CD4-positive, alpha-beta memory T cell (primary cell): ENCODE results near the gene PIAS1. TPM values are rescaled to one million over a fixed set of nuclear protein-coding genes. Genes with fewer than 3 reads are reported as not detected.
"Not testable (repeated sequence)": the region's sequence is repeated elsewhere in the genome, so short reads cannot be mapped to it uniquely, and the experiment has no call there.

Experiments used
- CTCF ChIA-PET: fragments of 350-600 bp; sonication (Branson Sonifier 250); formaldehyde crosslinking; loops from one replicate; lab custom pipeline; 2021; ENCODE audit warnings: inconsistent platforms; ENCODE audit not compliant: partially characterized antibody; lab: Charles Lee
- POLR2A ChIA-PET: fragments of 350-600 bp; sonication (Branson Sonifier 250); formaldehyde crosslinking; loops from one replicate; lab custom pipeline; 2021; ENCODE audit not compliant: partially characterized antibody; lab: Charles Lee
- DNase-seq, 5 donors: peaks; one replicate each; pipeline versions ENCODE4 v3.0.0 to v3.0.0-alpha.2; 2020 to 2022; ENCODE audit warnings: mixed read lengths in 1 of 5
- H3K27ac ChIP-seq: one replicate; pipeline ENCODE4 v1.7.0; 2013; ENCODE audit warnings: low read depth, low read length
- H3K27me3 ChIP-seq: 2 replicates; pipeline ENCODE4 v1.7.0; 2013; ENCODE audit warnings: mild to moderate bottlenecking, low read length, moderate library complexity; ENCODE audit not compliant: insufficient read depth
- H3K36me3 ChIP-seq: 2 replicates; pipeline ENCODE4 v1.7.0; 2013; ENCODE audit warnings: mild to moderate bottlenecking, low read length, moderate library complexity; ENCODE audit not compliant: insufficient read depth
- H3K4me1 ChIP-seq: 2 replicates; pipeline ENCODE4 v1.7.0; 2013; ENCODE audit warnings: mild to moderate bottlenecking, low read length, moderate library complexity; ENCODE audit not compliant: insufficient read depth
- H3K4me3 ChIP-seq, 2 donors: one replicate each; pipeline ENCODE4 v1.7.0; 2013; ENCODE audit warnings: low read length in 2 of 2, mild to moderate bottlenecking in 1 of 2
- H3K9me3 ChIP-seq, 2 donors: one replicate each; pipeline ENCODE4 v1.7.0; 2013; ENCODE audit warnings: low read length in 2 of 2, control low read depth in 1 of 2; ENCODE audit not compliant: control insufficient read depth in 1 of 2
- H3K27ac Mint-ChIP-seq, 7 donors: one replicate each; pipeline ENCODE4 v1.8.0; 2020 to 2021; ENCODE audit warnings: mixed read lengths in 7 of 7, mild to moderate bottlenecking in 6 of 7, inconsistent platforms in 3 of 7, moderate library complexity in 3 of 7
- H3K27me3 Mint-ChIP-seq, 2 donors: one replicate each; pipeline ENCODE4 v1.8.0; 2020 to 2021; ENCODE audit warnings: mixed read lengths in 2 of 2
- H3K36me3 Mint-ChIP-seq, 2 donors: one replicate each; pipeline ENCODE4 v1.8.0; 2020 to 2021; ENCODE audit warnings: mixed read lengths in 2 of 2, inconsistent platforms in 1 of 2, mild to moderate bottlenecking in 1 of 2
- H3K4me1 Mint-ChIP-seq, 4 donors: one replicate each; pipeline ENCODE4 v1.8.0; 2020 to 2021; ENCODE audit warnings: mixed read lengths in 4 of 4, mild to moderate bottlenecking in 1 of 4
- H3K4me3 Mint-ChIP-seq, 8 donors: one replicate each; pipeline ENCODE4 v1.8.0; 2020 to 2021; ENCODE audit warnings: mixed read lengths in 8 of 8, mild to moderate bottlenecking in 7 of 8, moderate library complexity in 6 of 8, inconsistent platforms in 3 of 8
- H3K9me3 Mint-ChIP-seq, 8 donors: one replicate each; pipeline ENCODE4 v1.8.0; 2020 to 2021; ENCODE audit warnings: mixed read lengths in 8 of 8, mild to moderate bottlenecking in 5 of 8, inconsistent platforms in 3 of 8, moderate library complexity in 1 of 8
- intact Hi-C: fragments of 100-400 bp; cut with micrococcal nuclease; formaldehyde crosslinking; loops from one replicate; pipeline ENCODE4 v1.15.1; 2023
- polyA plus RNA-seq, 2 donors: library from polyadenylated mRNA; unstranded; fragments of 300-500 nt; fragmentation: Illumina TruSeq; gene quantifications; one replicate each; pipeline ENCODE4 v1.2.3, GENCODE V29; 2021
- total RNA-seq, 2 experiments: library from RNA; stranded (reverse); gene quantifications; one replicate each; pipeline ENCODE4 v1.2.3, GENCODE V29; 2021

Gene PIAS1
- total and polyA plus RNA-seq, 4 experiments from 2014 or later = 86.0 to 149 (median 98.4) TPM

- Mint-ChIP-seq H3K27me3 (no peaks in the 10 kb centered on the region), H3K27ac (no peak overlapping the region), H3K36me3 (peaks cover 36 to 57% of the 10 kb centered on the region in 2 donors), H3K4me1 (peaks cover 0 to 6% (median 4%) of the 10 kb centered on the region in 4 donors), H3K9me3 (no peaks in the 10 kb centered on the region), H3K4me3 (no peak overlapping the region)
- CTCF ChIA-PET = no interaction called here
- H3K9me3 ChIP-seq = no peaks in the 10 kb centered on the region
- DNase-seq = no peak
- POLR2A ChIA-PET = no interaction called here
- peaks cover 10% of the 10 kb centered on the region for H3K36me3 ChIP-seq
- intact Hi-C loops = no loop called here
- no peak overlapping the region for H3K4me3 ChIP-seq
- H3K27me3 ChIP-seq = no peaks in the 10 kb centered on the region
- no peak overlapping the region for H3K27ac ChIP-seq
- no peaks in the 10 kb centered on the region for H3K4me1 ChIP-seq
These were observed 112.7 kb downstream of the PIAS1 start for GRCh38 chr15:68166847-68167246.

GRCh38 chr15:68172037-68172436, 117.9 kb downstream of the PIAS1 start:
- H3K4me1 ChIP-seq, H3K27ac Mint-ChIP-seq, H3K27me3 Mint-ChIP-seq, H3K9me3 Mint-ChIP-seq, POLR2A ChIA-PET, H3K27me3 ChIP-seq, DNase-seq, CTCF ChIA-PET, H3K27ac ChIP-seq, intact Hi-C loops, H3K4me3 Mint-ChIP-seq, H3K4me1 Mint-ChIP-seq, H3K9me3 ChIP-seq, H3K4me3 ChIP-seq: not testable (repeated sequence)
- peaks cover 24% of the 10 kb centered on the region for H3K36me3 ChIP-seq
- peaks cover 30 to 63% of the 10 kb centered on the region in 2 donors for H3K36me3 Mint-ChIP-seq

- H3K36me3 ChIP-seq = peaks cover 34% of the 10 kb centered on the region
- H3K9me3 ChIP-seq = no peaks in the 10 kb centered on the region
- H3K27me3 ChIP-seq = no peaks in the 10 kb centered on the region
- no peak overlapping the region for H3K27ac ChIP-seq
- H3K4me1 Mint-ChIP-seq = peaks cover 0 to 2% (median under 1%) of the 10 kb centered on the region in 4 donors
- no peaks in the 10 kb centered on the region for H3K4me1 ChIP-seq
- POLR2A ChIA-PET = interaction anchor here (0.6 kb wide), 1 partner anchor 332 kb away, joined by 4 read pairs; no protein-coding TSS in a partner anchor
- H3K9me3 Mint-ChIP-seq = no peaks in the 10 kb centered on the region
- no peak for DNase-seq
- H3K4me3 Mint-ChIP-seq = no peak overlapping the region
- H3K36me3 Mint-ChIP-seq = peaks cover 39 to 71% of the 10 kb centered on the region in 2 donors
- H3K4me3 ChIP-seq = no peak overlapping the region
- CTCF ChIA-PET = no interaction called here
- intact Hi-C loops = no loop called here
- no peaks in the 10 kb centered on the region for H3K27me3 Mint-ChIP-seq
- no peak overlapping the region for H3K27ac Mint-ChIP-seq
These were observed 119.0 kb downstream of the PIAS1 start for GRCh38 chr15:68173119-68173518.

GRCh38 chr15:68175526-68175925, 121.4 kb downstream of the PIAS1 start:
- ChIA-PET POLR2A (no interaction called here), CTCF (interaction anchor here (1.1 to 1.4 kb wide), 3 partner anchors 9 to 36 kb away, joined by 3 to 4 read pairs (median 4); no protein-coding TSS in a partner anchor)
- no peak overlapping the region for H3K27ac Mint-ChIP-seq

GRCh38 chr15:68176601-68177000, 122.5 kb downstream of the PIAS1 start:
- no peaks in the 10 kb centered on the region for H3K27me3 Mint-ChIP-seq
- Histone ChIP-seq H3K9me3 (no peaks in the 10 kb centered on the region), H3K4me3 (no peak overlapping the region), H3K4me1 (no peaks in the 10 kb centered on the region), H3K27ac (no peak overlapping the region), H3K36me3 (peaks cover 42% of the 10 kb centered on the region), H3K27me3 (no peaks in the 10 kb centered on the region)
- H3K9me3 Mint-ChIP-seq = no peaks in the 10 kb centered on the region
- DNase-seq = no peak
- ChIA-PET CTCF (no interaction called here), POLR2A (no interaction called here)
- H3K4me3 Mint-ChIP-seq = no peak overlapping the region
- H3K36me3 Mint-ChIP-seq = peaks cover 41 to 72% of the 10 kb centered on the region in 2 donors
- peak overlapping the region in 2 of 7 donors; percentile 22 to 48 for H3K27ac Mint-ChIP-seq
- intact Hi-C loops = no loop called here
- peaks cover 0 to 4% (median under 1%) of the 10 kb centered on the region in 4 donors for H3K4me1 Mint-ChIP-seq

More at GRCh38 chr15:68175526-68175925, 121.4 kb downstream of the PIAS1 start:
- Histone ChIP-seq H3K4me1 (no peaks in the 10 kb centered on the region), H3K9me3 (no peaks in the 10 kb centered on the region), H3K4me3 (no peak overlapping the region), H3K27ac (no peak overlapping the region), H3K27me3 (no peaks in the 10 kb centered on the region), H3K36me3 (peaks cover 36% of the 10 kb centered on the region)
- no peaks in the 10 kb centered on the region for H3K27me3 Mint-ChIP-seq
- H3K4me3 Mint-ChIP-seq = no peak overlapping the region
- DNase-seq = no peak
- intact Hi-C loops = no loop called here
- no peaks in the 10 kb centered on the region for H3K9me3 Mint-ChIP-seq
- H3K4me1 Mint-ChIP-seq = peaks cover 0 to 4% (median under 1%) of the 10 kb centered on the region in 4 donors
- peaks cover 41 to 69% of the 10 kb centered on the region in 2 donors for H3K36me3 Mint-ChIP-seq

- H3K4me3 Mint-ChIP-seq = no peak overlapping the region
- no peak for DNase-seq
- H3K4me1 ChIP-seq = no peaks in the 10 kb centered on the region
- H3K36me3 ChIP-seq = peaks cover 48% of the 10 kb centered on the region
- POLR2A ChIA-PET = no interaction called here
- intact Hi-C loops = no loop called here
- H3K4me1 Mint-ChIP-seq = peaks cover 0 to 5% (median under 1%) of the 10 kb centered on the region in 4 donors
- CTCF ChIA-PET = no interaction called here
- peaks cover 41 to 71% of the 10 kb centered on the region in 2 donors for H3K36me3 Mint-ChIP-seq
- no peak overlapping the region for H3K27ac ChIP-seq
- no peaks in the 10 kb centered on the region for H3K27me3 ChIP-seq
- no peaks in the 10 kb centered on the region for H3K9me3 Mint-ChIP-seq
- H3K4me3 ChIP-seq = no peak overlapping the region
- no peaks in the 10 kb centered on the region for H3K9me3 ChIP-seq
- H3K27me3 Mint-ChIP-seq = no peaks in the 10 kb centered on the region
- peak overlapping the region in 4 of 7 donors; percentile 12 to 58 (median 26) for H3K27ac Mint-ChIP-seq
These were observed 123.6 kb downstream of the PIAS1 start for GRCh38 chr15:68177742-68178141.

- Histone ChIP-seq H3K27me3 (no peaks in the 10 kb centered on the region), H3K9me3 (no peaks in the 10 kb centered on the region), H3K36me3 (peaks cover 54% of the 10 kb centered on the region), H3K4me3 (no peak overlapping the region), H3K4me1 (no peaks in the 10 kb centered on the region), H3K27ac (no peak overlapping the region)
- intact Hi-C loops = no loop called here
- DNase-seq = no peak
- POLR2A ChIA-PET = no interaction called here
- peaks cover 0 to 1% (median 0%) of the 10 kb centered on the region in 4 donors for H3K4me1 Mint-ChIP-seq
- no peaks in the 10 kb centered on the region for H3K27me3 Mint-ChIP-seq
- CTCF ChIA-PET = no interaction called here
- peak overlapping the region in 1 of 7 donors; percentile 9 for H3K27ac Mint-ChIP-seq
- H3K36me3 Mint-ChIP-seq = peaks cover 49 to 73% of the 10 kb centered on the region in 2 donors
- H3K9me3 Mint-ChIP-seq = no peaks in the 10 kb centered on the region
- no peak overlapping the region for H3K4me3 Mint-ChIP-seq
These were observed 129.7 kb downstream of the PIAS1 start for GRCh38 chr15:68183616-68184315.
